ENCODE measurements around the gene GPR87.

- TF ChIP-seq FOXK2 (conservative IDR thresholded peaks at IDR 0.05 in 1 of 2, IDR thresholded peaks at IDR 0.05 in 1 of 2; ENCODE audit: low read depth in 2 of 2), result no peak
- no peak for TF ChIP-seq PBX2 (CRISPR knock-in tag; IDR thresholded peaks at IDR 0.05; ENCODE audit: low read depth)
- no peak for TF ChIP-seq PBX2 (tag; conservative IDR thresholded peaks at IDR 0.05; ENCODE audit: low read depth)
Measured at GRCh38 chr3:151296226-151296625, 20.4 kb downstream of the GPR87 start.

Measured in K562 (cell line).